ENCODE data around the gene MED8. TPM values are rescaled to one million over a fixed set of nuclear protein-coding genes. Genes with fewer than 3 reads are reported as not detected.

Gene MED8
- total RNA-seq, 1 experiment from 2014 or later = 39.3 TPM

GRCh38 chr1:43363935-43364525, 25.6 kb downstream of the MED8 start:
- no peaks in the 10 kb centered on the region for H3K27me3 ChIP-seq
- peaks cover 10% of the 10 kb centered on the region; the same call in 1 of the 2 replicates for H3K4me1 ChIP-seq
- no peak overlapping the region for H3K4me3 ChIP-seq
- H3K9me3 ChIP-seq (replicated peaks) = no peaks in the 10 kb centered on the region
- no peak overlapping the region for H3K27ac ChIP-seq
- H3K36me3 ChIP-seq = peaks cover 39% of the 10 kb centered on the region
- no peak for DNase-seq

DNA sequence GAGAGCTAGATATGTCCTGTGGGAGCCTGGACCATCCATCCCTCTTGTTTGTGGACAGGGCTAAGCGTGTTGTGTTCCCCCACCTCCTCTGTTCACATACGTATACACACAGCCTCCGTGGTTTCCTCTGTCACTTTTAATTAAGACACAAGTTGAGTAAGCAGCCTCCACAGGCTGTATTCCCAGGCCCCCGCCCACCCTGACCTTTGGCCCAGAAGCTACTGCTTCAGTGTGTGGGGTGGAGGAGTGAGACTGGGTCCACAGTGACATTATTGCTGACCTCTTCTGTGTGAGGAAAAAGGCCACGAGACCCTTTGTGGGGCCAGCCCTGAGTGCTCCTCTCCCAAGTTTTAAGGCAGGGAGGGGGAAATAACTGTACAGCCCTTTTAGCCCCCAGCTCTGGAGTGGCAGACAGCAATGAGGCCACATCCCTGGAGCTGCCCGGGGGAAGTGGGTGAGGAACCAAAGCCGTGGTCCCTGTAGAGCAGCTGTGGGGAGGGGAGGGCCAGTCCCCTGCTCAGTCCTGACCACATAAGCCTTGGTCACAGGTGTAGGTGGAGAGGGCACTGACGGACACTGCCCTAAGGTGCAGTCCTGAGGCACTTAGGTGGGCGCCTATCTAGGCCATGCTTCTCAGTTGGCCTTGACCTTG, 26.2 kb downstream of the MED8 start:
- Histone ChIP-seq H3K4me3 (no peak overlapping the region), H3K27me3 (no peaks in the 10 kb centered on the region), H3K27ac (no peak overlapping the region), H3K9me3 (replicated peaks) (no peaks in the 10 kb centered on the region), H3K4me1 (peaks cover 7% of the 10 kb centered on the region; the same call in 1 of the 2 replicates), H3K36me3 (peaks cover 39% of the 10 kb centered on the region)
- no peak for DNase-seq

- H3K27me3 ChIP-seq = no peaks in the 10 kb centered on the region
- H3K4me3 ChIP-seq = no peak overlapping the region; the same call in 1 of the 2 replicates
- H3K4me1 ChIP-seq = peaks cover 7% of the 10 kb centered on the region; the same call in 1 of the 2 replicates
- no peak overlapping the region for H3K27ac ChIP-seq
- peaks cover 39% of the 10 kb centered on the region for H3K36me3 ChIP-seq
- H3K9me3 ChIP-seq (replicated peaks) = no peaks in the 10 kb centered on the region
- DNase-seq = no peak
These were observed 29.0 kb downstream of the MED8 start for GRCh38 chr1:43360616-43361015.

DNA sequence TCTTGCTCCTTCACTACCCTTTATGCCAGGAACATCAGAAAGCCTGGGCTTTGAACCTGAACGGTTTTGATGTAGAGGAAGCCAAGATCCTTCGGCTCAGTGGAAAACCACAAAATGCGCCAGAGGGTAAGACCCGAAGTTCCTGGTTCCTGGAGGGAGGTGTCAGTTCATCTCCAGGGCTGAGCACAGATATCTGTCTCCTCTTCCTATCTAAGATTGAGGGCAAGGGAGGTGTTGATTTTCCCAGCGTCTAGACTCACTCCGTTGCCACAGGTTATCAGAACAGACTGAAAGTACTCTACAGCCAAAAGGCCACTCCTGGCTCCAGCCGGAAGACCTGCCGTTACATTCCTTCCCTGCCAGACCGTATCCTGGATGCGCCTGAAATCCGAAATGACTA, 29.9 kb downstream of the MED8 start:
- DNase-seq = no peak
- H3K36me3 ChIP-seq = peaks cover 37% of the 10 kb centered on the region
- H3K27me3 ChIP-seq = no peaks in the 10 kb centered on the region
- peak overlapping the region; percentile 85; the same call in 1 of the 2 replicates for H3K27ac ChIP-seq
- peaks cover 7% of the 10 kb centered on the region; the same call in 1 of the 2 replicates for H3K4me1 ChIP-seq
- H3K9me3 ChIP-seq (replicated peaks) = no peaks in the 10 kb centered on the region
- H3K4me3 ChIP-seq = peak overlapping the region; percentile 71

- H3K4me3 ChIP-seq = peak within 1 kb of the TSS; percentile 71
- peak within 1 kb of the TSS; percentile 85 for H3K27ac ChIP-seq
- no peaks in the 10 kb centered on the region for H3K27me3 ChIP-seq
- H3K36me3 ChIP-seq = peaks cover 33% of the 10 kb centered on the region
- DNase-seq = peak; percentile 99 to 100
- no peaks in the 10 kb centered on the region for H3K9me3 ChIP-seq (replicated peaks)
- H3K4me1 ChIP-seq = peaks cover 7% of the 10 kb centered on the region; the same call in 1 of the 2 replicates
These were observed 30.6 kb downstream of the MED8 start, which contains the start of gene CDC20 for GRCh38 chr1:43358746-43359693. Gene CDC20 (plus strand): TSS chr1:43358981. CDS start chr1:43359216, 235 bp downstream.

DNA sequence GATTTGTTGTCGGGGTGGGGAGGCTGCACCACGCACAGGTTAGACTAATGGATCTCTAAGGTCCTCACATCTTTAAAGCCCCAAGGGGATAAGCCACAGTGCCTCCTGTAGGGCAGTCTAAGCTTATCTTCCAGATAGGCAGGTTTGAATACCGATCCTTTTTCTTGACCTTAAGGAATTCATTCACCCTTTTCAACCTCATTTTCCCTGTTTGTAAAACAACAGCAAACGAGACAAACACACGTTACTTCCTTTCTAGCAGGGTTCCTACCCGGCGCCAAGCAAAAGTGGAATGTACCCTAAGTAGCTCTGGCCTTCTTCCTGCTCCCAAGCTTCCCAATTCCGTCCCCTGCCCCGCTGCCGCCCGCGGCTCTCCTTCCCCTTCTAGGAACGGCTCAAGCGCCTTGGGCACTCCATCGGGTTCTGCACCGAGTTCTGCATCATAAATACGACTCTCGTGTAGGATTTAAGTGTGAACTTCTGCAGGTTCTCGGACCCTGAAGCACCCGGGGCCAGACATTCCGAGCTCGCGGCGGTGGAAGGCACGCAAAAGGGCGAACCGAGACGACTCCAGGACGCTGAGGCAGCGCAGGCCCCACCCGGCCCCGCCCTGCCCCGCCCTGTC, 31.4 kb downstream of the MED8 start:
- Histone ChIP-seq H3K9me3 (replicated peaks) (no peaks in the 10 kb centered on the region), H3K4me1 (peaks cover 7% of the 10 kb centered on the region; the same call in 1 of the 2 replicates), H3K36me3 (peaks cover 31% of the 10 kb centered on the region), H3K27me3 (no peaks in the 10 kb centered on the region), H3K4me3 (peak overlapping the region; percentile 71), H3K27ac (peak overlapping the region; percentile 85)
- DNase-seq = peak in 1 of 2 experiments; percentile 55

- Histone ChIP-seq H3K4me1 (peaks cover 7% of the 10 kb centered on the region; the same call in 1 of the 2 replicates), H3K27me3 (no peaks in the 10 kb centered on the region), H3K27ac (no peak overlapping the region), H3K9me3 (replicated peaks) (no peaks in the 10 kb centered on the region), H3K4me3 (no peak overlapping the region), H3K36me3 (peaks cover 23% of the 10 kb centered on the region)
- DNase-seq = no peak
These were observed 32.3 kb downstream of the MED8 start for GRCh38 chr1:43357251-43357650.

GRCh38 chr1:43354936-43355335, 34.7 kb downstream of the MED8 start:
- H3K27ac ChIP-seq = no peak overlapping the region
- no peak for DNase-seq
- H3K4me1 ChIP-seq = peaks cover under 1% of the 10 kb centered on the region; the same call in 1 of the 2 replicates
- H3K4me3 ChIP-seq = no peak overlapping the region
- H3K27me3 ChIP-seq = no peaks in the 10 kb centered on the region
- no peaks in the 10 kb centered on the region for H3K36me3 ChIP-seq
- H3K9me3 ChIP-seq (replicated peaks) = no peaks in the 10 kb centered on the region

GRCh38 chr1:43354471-43354870, 35.1 kb downstream of the MED8 start:
- no peaks in the 10 kb centered on the region for H3K27me3 ChIP-seq

GRCh38 chr1:43352881-43353280, 36.7 kb downstream of the MED8 start:
- no peak for DNase-seq
- Histone ChIP-seq H3K27me3 (no peaks in the 10 kb centered on the region), H3K4me3 (no peak overlapping the region), H3K4me1 (no peaks in the 10 kb centered on the region), H3K36me3 (no peaks in the 10 kb centered on the region), H3K9me3 (replicated peaks) (no peaks in the 10 kb centered on the region), H3K27ac (no peak overlapping the region)

More at GRCh38 chr1:43354471-43354870, 35.1 kb downstream of the MED8 start:
- no peaks in the 10 kb centered on the region for H3K9me3 ChIP-seq (replicated peaks)
- H3K36me3 ChIP-seq = no peaks in the 10 kb centered on the region
- H3K4me3 ChIP-seq = no peak overlapping the region
- DNase-seq = no peak
- H3K4me1 ChIP-seq = no peaks in the 10 kb centered on the region
- no peak overlapping the region for H3K27ac ChIP-seq

- Histone ChIP-seq H3K4me3 (no peak overlapping the region), H3K27me3 (no peaks in the 10 kb centered on the region), H3K9me3 (replicated peaks) (no peaks in the 10 kb centered on the region), H3K4me1 (no peaks in the 10 kb centered on the region), H3K36me3 (no peaks in the 10 kb centered on the region), H3K27ac (no peak overlapping the region)
- DNase-seq = no peak
These were observed 37.3 kb downstream of the MED8 start for GRCh38 chr1:43352351-43352705.

- Histone ChIP-seq H3K4me1 (no peaks in the 10 kb centered on the region), H3K4me3 (no peak overlapping the region), H3K36me3 (no peaks in the 10 kb centered on the region), H3K27me3 (no peaks in the 10 kb centered on the region), H3K9me3 (replicated peaks) (no peaks in the 10 kb centered on the region), H3K27ac (no peak overlapping the region)
- DNase-seq = no peak
These were observed 37.9 kb downstream of the MED8 start for GRCh38 chr1:43351421-43352350.

- no peaks in the 10 kb centered on the region for H3K9me3 ChIP-seq (replicated peaks)
- no peak overlapping the region for H3K4me3 ChIP-seq
- H3K27me3 ChIP-seq = no peaks in the 10 kb centered on the region
- DNase-seq = no peak
- H3K27ac ChIP-seq = no peak overlapping the region
- no peaks in the 10 kb centered on the region for H3K4me1 ChIP-seq
- no peaks in the 10 kb centered on the region for H3K36me3 ChIP-seq
These were observed 38.6 kb downstream of the MED8 start for GRCh38 chr1:43350976-43351375.
